OCI-LY3 (cell line): ENCODE measurements around the gene MYL4.

Experiments
- EZH2phosphoT487 ChIP-seq: fragments of 200-600 bp; shearing (Covaris generic); IDR thresholded peaks from 2 replicates; pipeline ENCODE4 v1.6.1; 2018; ENCODE audit warnings: antibody characterized with exemption, mixed run types, low read depth
- TF ChIP-seq, protein P1 (sequence below): fragments of 200-600, 300-600 bp; sonication (generic); IDR thresholded peaks from 2 replicates; pipeline ENCODE4 v1.5.1; 2014; ENCODE audit warnings: antibody characterized with exemption, low read length, low read depth

DNA sequence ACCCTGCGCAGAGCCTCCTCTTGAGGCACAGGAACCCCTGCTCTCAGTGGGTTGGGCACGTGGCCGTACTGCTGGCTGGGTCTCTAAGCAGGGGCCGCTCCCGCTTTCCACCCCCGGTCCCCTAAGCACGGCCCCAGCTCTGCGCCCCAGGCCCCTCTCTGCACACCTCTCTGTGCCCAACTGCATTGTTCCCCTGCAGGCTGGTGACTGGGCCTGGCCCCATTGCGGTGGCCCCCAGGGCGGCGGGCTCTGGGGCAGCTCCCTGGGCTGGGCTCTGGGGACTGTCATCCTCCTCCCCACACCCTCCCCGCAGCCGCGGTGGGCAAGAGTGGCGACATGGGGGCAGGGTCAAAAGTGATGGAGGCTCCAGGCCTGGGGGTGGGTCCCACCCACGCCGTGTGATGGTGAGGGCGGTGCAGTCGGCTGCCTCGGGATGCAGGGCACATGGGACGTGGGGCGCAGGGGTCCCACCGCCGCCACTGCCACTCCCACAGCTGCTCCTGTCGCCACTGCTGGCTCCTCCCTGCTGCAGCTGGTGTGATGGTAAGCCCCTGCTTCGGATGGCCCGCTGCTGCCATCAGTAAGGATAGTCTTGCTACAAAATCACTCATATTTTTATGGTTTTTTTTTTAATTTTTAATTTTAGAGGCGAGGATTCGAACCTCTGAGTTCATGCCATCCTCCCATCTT lies 29.3 kb downstream of the MYL4 start:
- TF ChIP-seq, protein P1, sequence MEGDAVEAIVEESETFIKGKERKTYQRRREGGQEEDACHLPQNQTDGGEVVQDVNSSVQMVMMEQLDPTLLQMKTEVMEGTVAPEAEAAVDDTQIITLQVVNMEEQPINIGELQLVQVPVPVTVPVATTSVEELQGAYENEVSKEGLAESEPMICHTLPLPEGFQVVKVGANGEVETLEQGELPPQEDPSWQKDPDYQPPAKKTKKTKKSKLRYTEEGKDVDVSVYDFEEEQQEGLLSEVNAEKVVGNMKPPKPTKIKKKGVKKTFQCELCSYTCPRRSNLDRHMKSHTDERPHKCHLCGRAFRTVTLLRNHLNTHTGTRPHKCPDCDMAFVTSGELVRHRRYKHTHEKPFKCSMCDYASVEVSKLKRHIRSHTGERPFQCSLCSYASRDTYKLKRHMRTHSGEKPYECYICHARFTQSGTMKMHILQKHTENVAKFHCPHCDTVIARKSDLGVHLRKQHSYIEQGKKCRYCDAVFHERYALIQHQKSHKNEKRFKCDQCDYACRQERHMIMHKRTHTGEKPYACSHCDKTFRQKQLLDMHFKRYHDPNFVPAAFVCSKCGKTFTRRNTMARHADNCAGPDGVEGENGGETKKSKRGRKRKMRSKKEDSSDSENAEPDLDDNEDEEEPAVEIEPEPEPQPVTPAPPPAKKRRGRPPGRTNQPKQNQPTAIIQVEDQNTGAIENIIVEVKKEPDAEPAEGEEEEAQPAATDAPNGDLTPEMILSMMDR = no peak
- TF ChIP-seq EZH2phosphoT487 = no peak
